DMS114 treated with DMSO at 0.1 percent for 48 hours (cell line): ENCODE measurements around the gene YES1.
A peak's percentile ranks its signal among the peaks of the same experiment; 100 is the strongest.

Experiments used
- DNase-seq: peaks from one replicate; lab custom pipeline; 2025; ENCODE audit not compliant: unreplicated experiment; lab: John Stamatoyannopoulos, UW

Gene YES1

GRCh38 chr18:811892-812375 is at the start of gene YES1:
Gene YES1 (minus strand): TSS chr18:812242. CDS start chr18:756827, 55,415 bp downstream.
- peak; percentile 60 for DNase-seq

DNA sequence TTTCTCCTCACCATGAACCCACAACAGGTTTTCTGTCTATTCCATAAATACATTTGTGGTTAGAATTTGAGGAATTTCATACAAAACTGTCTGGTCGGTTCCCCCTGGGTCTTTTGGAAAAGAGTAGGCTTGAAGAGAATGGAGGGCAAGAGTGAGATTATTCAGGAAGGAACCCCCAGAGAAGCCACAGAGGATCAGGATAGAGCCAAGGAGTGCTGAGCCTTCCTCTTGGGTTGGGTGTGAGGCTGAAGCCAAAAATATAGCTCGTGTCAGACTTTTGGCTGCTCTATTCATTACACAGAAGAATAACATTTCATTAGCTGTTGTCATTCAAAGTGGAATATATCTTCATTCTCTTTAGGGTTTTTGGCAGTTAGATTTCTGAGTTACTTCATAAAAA is 45.9 kb upstream of the YES1 start:
- no peak for DNase-seq

GRCh38 chr18:853471-853870 is 41.4 kb upstream of the YES1 start:
- no peak for DNase-seq

DNA sequence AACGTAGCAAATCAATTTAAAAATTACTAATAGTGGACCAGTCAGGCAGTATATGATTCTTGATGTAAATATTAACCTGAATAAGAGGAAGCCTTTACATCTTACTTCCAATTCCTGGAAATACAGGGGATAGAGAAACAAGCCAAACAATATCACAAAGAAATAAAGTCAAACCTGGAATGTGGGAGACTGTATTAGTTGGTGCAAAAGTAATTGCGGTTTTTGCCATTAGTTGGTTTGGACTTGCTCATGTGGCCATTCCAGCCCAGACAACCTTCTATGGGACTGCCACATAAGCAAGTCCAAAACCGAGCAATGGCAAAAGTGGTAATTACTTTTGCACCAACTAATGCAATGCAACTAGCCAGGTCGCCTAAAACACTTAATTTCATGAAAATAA is 38.9 kb upstream of the YES1 start:
- DNase-seq: no peak

DNA sequence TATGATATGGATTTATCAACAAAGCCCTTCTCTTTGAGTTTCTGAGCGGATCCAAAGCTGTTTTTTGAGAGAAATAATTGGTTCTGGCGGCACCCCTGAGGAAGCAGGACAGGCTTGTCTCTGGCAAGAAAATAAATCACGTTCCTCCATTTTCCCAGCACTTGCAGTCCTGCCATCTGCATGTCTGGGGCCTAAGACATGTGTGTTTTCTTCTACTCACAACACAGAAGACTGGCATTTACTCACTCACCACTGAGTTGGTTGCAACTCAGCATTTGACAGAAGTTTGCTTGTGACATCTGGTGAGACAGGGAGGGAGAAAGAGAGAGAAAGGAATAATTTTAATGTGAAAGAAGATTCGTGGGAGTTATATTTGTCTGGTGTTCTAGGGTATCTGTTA is 37.0 kb upstream of the YES1 start:
- DNase-seq: no peak

- DNase-seq: no peak
These were observed 36.2 kb upstream of the YES1 start for GRCh38 chr18:848062-848861.

DNA sequence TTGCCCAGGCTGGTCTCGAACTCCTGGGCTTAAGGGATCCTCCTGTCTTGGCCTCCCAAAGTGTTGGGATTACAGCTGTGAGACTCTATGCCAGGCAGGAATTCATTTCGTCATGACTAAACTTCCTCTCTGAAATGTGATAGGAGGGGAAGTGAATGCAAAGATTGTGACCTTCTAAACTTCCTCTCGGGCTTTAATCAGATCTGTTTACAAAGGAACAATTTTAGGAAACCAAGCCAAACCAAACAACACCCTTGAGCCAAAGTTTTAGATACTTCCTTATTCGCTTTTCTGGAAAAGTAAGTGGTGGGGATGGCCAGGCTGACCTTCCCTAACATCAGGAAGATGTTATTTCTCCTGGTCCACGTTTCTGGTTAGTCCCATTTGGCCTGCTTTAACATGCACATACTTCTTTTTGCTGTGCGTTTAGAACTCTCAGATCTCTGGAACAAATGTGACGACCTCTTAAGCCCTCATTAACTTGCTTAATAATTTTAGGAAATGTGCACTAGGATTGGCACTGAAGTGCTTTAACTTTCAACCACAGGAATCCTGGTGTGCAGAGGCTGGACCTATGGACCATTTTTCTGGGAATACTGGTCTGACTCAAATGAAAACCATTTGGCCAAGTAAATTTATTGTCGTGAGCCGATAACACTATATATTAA is 33.2 kb upstream of the YES1 start:
- no peak for DNase-seq

DNA sequence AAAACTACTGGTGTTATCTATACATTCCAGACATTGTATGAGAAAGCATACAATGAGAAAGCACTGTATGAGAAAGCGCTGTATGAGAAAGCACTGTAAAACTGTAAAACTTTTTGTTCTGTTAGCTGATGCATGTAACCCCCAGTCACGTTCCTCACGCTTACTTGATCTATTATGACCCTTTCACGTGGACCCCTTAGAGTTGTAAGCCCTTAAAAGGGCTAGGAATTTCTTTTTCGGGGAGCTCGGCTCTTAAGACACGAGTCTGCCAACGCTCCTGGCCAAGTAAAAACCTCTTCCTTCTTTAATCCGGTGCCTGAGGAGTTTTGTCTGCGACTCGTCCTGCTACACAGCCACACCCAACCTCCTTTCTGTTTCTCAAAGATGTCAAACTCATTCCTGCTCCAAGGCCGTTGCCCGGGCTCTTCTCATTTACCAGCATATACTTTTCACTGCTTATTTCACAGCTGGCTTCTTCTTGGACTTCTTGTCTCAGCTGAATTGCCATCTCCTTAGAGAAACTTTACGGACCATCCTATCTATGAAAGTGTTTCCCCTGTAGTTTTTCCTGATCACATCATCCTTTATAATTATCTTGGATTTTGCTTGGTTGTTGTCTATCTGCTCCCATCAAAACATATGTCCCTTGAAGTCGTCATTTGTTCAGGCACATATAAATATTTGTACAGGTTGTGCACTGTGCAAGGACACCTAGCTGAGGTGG is 29.8 kb upstream of the YES1 start:
- no peak for DNase-seq

DNA sequence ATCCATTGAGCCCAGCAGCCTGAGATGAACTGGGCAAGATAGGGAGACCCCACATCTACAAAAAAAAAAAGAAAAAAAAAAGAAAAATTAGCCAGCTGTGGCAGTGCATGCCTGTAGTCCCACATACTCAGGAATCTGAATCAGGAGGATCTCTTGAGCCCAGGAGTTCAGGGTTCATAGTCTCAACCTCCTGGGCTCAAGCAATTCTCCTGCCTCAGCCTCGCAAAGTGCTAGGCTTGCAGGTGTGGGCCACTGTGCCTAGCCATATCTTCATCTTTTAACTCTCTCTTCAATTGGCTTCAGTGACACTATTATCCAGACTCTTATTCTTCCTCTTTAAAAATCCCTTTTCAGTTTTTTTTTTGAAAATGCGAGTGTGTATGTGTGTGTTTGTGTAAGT is 28.5 kb upstream of the YES1 start:
- DNase-seq: no peak

GRCh38 chr18:840023-840408 is 28.0 kb upstream of the YES1 start:
- no peak for DNase-seq

GRCh38 chr18:839224-840022 is 27.4 kb upstream of the YES1 start:
- peak; percentile 33 for DNase-seq

DNA sequence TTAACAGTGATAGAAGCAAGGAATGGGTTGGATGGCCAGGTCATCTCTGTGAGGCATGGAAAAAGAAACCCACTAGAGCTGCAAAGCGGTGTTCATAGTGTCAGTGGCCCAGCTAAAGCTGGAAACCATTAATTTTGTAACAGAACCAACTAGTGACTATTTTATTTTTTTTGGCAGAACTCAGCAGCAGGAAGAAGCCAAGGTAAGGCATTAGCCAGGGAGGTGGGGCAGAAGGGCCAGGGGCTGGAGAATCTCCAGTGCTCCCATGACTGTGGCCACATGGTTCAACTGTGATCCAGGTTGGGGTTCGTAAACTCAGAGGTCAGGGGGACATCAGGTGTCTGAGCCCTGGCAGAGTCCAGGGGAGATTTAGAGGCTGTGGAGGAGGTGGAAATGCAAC is 25.9 kb upstream of the YES1 start:
- no peak for DNase-seq

GRCh38 chr18:834082-834720 is 22.2 kb upstream of the YES1 start:
- no peak for DNase-seq

DNA sequence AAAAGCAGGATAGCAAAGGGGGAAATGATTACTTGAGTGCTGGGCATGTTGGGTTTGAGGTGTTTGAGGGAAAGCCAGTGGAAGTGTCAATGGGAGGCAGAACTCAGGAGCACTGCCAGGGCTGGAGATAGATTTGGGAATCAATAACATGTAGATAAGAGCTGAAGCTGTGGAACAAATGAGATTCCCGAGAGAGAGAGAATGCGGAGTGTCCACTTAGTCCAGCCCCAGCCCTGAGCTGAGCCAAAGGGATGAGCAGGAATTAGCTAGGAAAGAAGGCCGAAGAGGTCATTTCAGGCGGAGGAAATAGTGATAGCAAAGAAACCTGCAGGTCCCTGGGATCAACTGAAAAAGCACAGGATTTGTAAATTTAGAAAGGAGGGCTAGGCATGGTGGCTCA is 21.2 kb upstream of the YES1 start:
- no peak for DNase-seq

DNA sequence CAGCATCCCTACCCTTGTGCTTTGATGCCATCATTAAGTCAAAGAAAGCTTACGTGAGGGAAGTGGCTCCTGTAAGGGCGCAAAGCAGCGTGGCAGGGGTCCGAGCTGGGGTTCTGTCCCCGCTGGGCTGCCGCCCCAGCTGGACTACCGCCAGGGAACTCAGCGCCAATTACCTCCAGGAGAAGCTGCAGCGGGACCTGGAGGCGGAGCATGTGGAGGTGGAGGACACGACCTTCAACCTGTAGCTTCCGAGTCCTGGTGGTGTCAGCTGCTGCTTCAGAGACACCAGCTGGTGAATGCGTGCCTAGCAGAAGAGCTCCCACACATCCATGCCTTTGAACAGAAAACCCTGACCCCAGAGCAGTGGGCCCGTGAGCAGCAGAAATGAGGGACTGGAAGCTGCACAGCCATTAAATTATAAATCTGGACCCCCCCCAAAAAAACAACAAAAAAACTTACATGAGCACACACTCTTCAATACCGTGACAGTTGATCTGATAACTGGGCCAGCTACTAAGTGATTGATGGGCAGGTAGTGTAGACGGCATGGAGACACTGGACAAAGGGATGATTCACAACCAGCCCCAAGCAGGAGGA is 20.1 kb upstream of the YES1 start:
- DNase-seq: no peak

- no peak for DNase-seq
These were observed 18.4 kb upstream of the YES1 start for GRCh38 chr18:830315-830901.

- DNase-seq: no peak
These were observed 17.4 kb upstream of the YES1 start for GRCh38 chr18:829432-829831.

DNA sequence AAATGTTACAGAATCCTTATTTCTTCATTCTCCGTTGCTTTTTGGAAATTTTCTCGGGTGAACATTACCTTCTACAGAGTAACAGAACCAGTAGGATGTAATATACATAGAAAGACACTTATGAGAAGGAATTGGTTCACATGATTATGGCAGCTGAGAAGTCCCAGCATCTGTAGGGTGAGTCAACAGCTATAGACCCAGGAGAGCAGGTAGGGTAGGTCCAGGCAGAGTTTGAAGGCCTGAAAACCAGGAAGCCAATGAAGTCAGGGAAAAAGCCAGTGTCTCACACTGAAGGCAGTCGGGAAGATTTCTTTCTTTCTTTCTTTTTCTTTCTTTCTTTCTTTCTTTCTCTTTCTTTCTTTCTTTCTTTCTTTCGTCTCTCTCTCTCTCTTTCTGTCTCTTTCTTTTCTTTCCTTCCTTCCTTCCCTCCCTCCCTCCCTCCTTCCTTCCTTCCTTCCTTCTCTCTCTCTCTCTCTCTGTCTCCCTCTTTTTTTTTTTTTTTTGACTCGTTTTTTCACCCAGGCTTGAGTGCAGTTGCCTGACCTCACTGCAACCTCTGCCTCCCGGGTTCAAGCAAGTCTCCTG is 15.1 kb upstream of the YES1 start:
- DNase-seq: no peak

DNA sequence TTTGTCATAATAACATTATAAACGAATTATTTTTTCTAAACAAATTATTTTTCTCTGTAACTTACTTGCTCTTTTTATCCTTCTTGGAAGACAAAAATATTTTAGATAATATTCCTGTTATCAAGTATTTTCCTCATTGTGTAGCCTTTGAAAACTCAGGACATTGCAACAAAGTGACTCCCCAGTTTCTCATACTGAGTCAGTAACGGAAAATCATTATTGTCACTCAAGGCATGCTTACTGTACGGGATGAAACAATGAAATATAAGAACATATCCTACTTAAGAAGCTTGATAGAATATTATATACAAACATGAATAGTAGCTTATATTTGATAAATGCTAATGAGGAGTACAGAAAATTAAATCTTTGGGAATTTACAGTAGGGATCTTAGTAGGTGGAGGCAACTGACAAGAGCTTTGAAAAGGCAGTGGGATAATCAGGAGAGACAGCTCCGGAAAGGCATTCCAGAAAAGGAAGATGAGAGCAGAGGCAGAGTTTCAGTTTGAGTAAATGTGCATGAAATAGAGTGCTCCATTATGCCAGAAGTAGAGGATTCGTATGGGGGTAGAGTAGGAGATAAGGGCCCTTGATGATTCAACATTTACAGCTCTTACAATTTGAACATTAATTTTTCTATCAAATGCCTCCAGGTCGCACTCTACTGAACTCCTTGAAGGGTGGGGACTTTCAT is 14.0 kb upstream of the YES1 start:
- no peak for DNase-seq
